GM12892 (cell line): ENCODE measurements around the gene DNAJC11.
"Not testable (repeated sequence)": the region's sequence is repeated elsewhere in the genome, so short reads cannot be mapped to it uniquely, and the experiment has no call there.

Experiments
- POLR2A ChIP-seq: IDR thresholded peaks from 2 replicates; pipeline ENCODE4 v1.6.1; 2011; ENCODE audit warnings: low read depth, low read length, control low read depth
- TAF1 ChIP-seq: IDR thresholded peaks from 2 replicates; pipeline ENCODE4 v1.6.1; 2011; ENCODE audit warnings: low read depth, mild to moderate bottlenecking, control low read depth, low read length, borderline replicate concordance

- TF ChIP-seq TAF1, POLR2A: not testable (repeated sequence)
Observed at GRCh38 chr1:6636778-6637177, 64.8 kb downstream of the DNAJC11 start.
